Stimulated activated CD8-positive, alpha-beta memory T cell treated with anti-CD3 and anti-CD28 coated beads, Interleukin-15, amount 100 ng/mL, for 4 hours (primary cell): ENCODE results near the gene ADAD1.

Experiments used
- DNase-seq, 2 donors: peaks; one replicate each; pipeline ENCODE4 v3.0.0-alpha.2; 2020; ENCODE audit warnings: low read depth in 2 of 2

Gene ADAD1

GRCh38 chr4:122456231-122457116, 77.7 kb downstream of the ADAD1 start, which contains the start of gene IL2:
IL2 (minus strand) TSS chr4:122456725; CDS start chr4:122456440, 285 bp downstream.
- no peak for DNase-seq

GRCh38 chr4:122458625-122459024, 79.8 kb downstream of the ADAD1 start:
- DNase-seq = peak in 1 of 2 donors; percentile 21

- no peak for DNase-seq
Observed at GRCh38 chr4:122469457-122469856, 90.6 kb downstream of the ADAD1 start.

GRCh38 chr4:122475233-122475632, 96.4 kb downstream of the ADAD1 start:
- DNase-seq = no peak

GRCh38 chr4:122476126-122476525, 97.3 kb downstream of the ADAD1 start:
- DNase-seq = no peak

GRCh38 chr4:122476745-122477144, 97.9 kb downstream of the ADAD1 start:
- no peak for DNase-seq
